Transverse colon (tissue), 4 donors: ENCODE data around the gene COG5. TPM values are rescaled to one million over a fixed set of nuclear protein-coding genes. Genes with fewer than 3 reads are reported as not detected.

Source experiments
- DNase-seq: peaks from one replicate; pipeline ENCODE4 v3.0.0-alpha.2; 2019
- H3K27ac ChIP-seq, 4 donors: fragments of 200-600 bp; sonication (generic); 2 replicates each; pipeline ENCODE4 v1.5.1; 2016 to 2018; ENCODE audit warnings: inconsistent platforms in 4 of 4
- H3K27me3 ChIP-seq: fragments of 200-600 bp; sonication (generic); 2 replicates; pipeline ENCODE4 v1.5.1; 2017; ENCODE audit warnings: inconsistent platforms
- H3K36me3 ChIP-seq, 4 donors: fragments of 200-600 bp; sonication (generic); 2 replicates each; pipeline ENCODE4 v1.5.1; 2017 to 2019; ENCODE audit warnings: inconsistent platforms in 4 of 4
- H3K4me1 ChIP-seq, 4 donors: fragments of 200-600 bp; sonication (generic); 2 replicates each; pipeline ENCODE4 v1.5.1; 2017 to 2020; ENCODE audit warnings: inconsistent platforms in 4 of 4
- H3K4me3 ChIP-seq, 4 donors: fragments of 200-600 bp; sonication (generic); 1 replicate in 1 of 4; 2 replicates in 3 of 4; pipeline versions ENCODE4 v1.5.1 to v1.6.1; 2017 to 2019; ENCODE audit warnings: inconsistent platforms in 4 of 4
- H3K9me3 ChIP-seq, 2 donors: fragments of 200-600 bp; sonication (generic); 2 replicates each; pipeline ENCODE4 v1.5.1; 2017 to 2019; ENCODE audit warnings: inconsistent platforms in 2 of 2
- CTCF ChIP-seq, 5 experiments: fragments of 200-600 bp in 3 of 5; fragments of 450-650 bp in 2 of 5; sonication (generic) in 3 of 5; IDR thresholded peaks; 1 replicate in 2 of 5; 2 replicates in 3 of 5; pipeline ENCODE4 v1.5.1; 2016 to 2017; ENCODE audit warnings: antibody characterized with exemption in 5 of 5, inconsistent platforms in 3 of 5, mild to moderate bottlenecking in 2 of 5, moderate library complexity in 1 of 5
- EP300 ChIP-seq: sonication (generic); formaldehyde crosslinking; IDR thresholded peaks from one replicate; pipeline ENCODE4 v1.6.1; 2017; ENCODE audit warnings: antibody characterized with exemption, low read depth
- POLR2A ChIP-seq: fragments of 450-650 bp; IDR thresholded peaks from one replicate; pipeline ENCODE4 v1.6.1; 2016; ENCODE audit warnings: antibody characterized with exemption, mild to moderate bottlenecking, moderate library complexity
- POLR2AphosphoS5 ChIP-seq, 3 donors: sonication (generic); formaldehyde crosslinking; IDR thresholded peaks; one replicate each; pipeline ENCODE4 v1.6.1; 2016; ENCODE audit warnings: antibody characterized with exemption in 3 of 3
- WGBS, 2 donors: methylation state at CpG; one replicate each; pipeline ENCODE4 v1.1.5; 2018; ENCODE audit warnings: low coverage in 1 of 2; 5-methylcytosine and 5-hydroxymethylcytosine counted together
- in situ Hi-C, 4 donors: fragments of 200-750 bp; cut with MboI; loops; one replicate each; pipeline versions ENCODE4 v1.15.0 to v1.15.1; 2017; ENCODE audit warnings: low sequenced_read_pairs in 3 of 4, low pct_ligation_motif_present in 1 of 4, low pct_unique_long_range_greater_than_20kb in 1 of 4
- intact Hi-C: fragments of 100-400 bp; cut with DNase I; formaldehyde crosslinking; loops from one replicate; pipeline ENCODE4 v1.15.1; 2023; ENCODE audit warnings: low total_unique reads
- total RNA-seq, 4 donors: library from RNA; depleted of rRNA; stranded (reverse); fragments of >200 nt; gene quantifications; one replicate each; pipeline ENCODE4 v1.1.0, GENCODE V29; 2016

COG5 gene
- total RNA-seq, 4 donors from 2014 or later: 15.7 to 48.2 (median 35.7) TPM

- Histone ChIP-seq H3K36me3 (no peaks in the 10 kb centered on the region), H3K4me1 (peaks cover 0 to 4% (median 0%) of the 10 kb centered on the region in 4 donors), H3K27ac (no peak within 1 kb of the TSS), H3K9me3 (no peaks in the 10 kb centered on the region), H3K27me3 (no peaks in the 10 kb centered on the region), H3K4me3 (no peak within 1 kb of the TSS)
- no peak for TF ChIP-seq POLR2AphosphoS5 (IDR thresholded peaks at IDR 0.05)
- TF ChIP-seq CTCF (IDR thresholded peaks at IDR 0.05): no peak
- no peak for TF ChIP-seq EP300
- no peak for TF ChIP-seq POLR2A
- WGBS, 2 donors: 86 to 100% methylated on average over 2 to 4 of the region's 4 CpGs
- intact Hi-C loops: no loop called here
- no peak for DNase-seq
- in situ Hi-C loops: loop anchor here in 3 of 4 donors (10.0 to 25.0 kb wide), 3 partner anchors 255 to 417 kb away; partner anchors contain the start of gene DLD (in 1 of the 3)
Observed at GRCh38 chr7:107469929-107470328, 93.8 kb downstream of the COG5 start, which contains the start of gene GPR22. TSS of gene GPR22 (plus strand) at chr7:107470057. CDS start at chr7:107474061, 4,004 bp downstream.

- intact Hi-C loops (no loop called here), in situ Hi-C loops (loop anchor here in 3 of 4 donors (10.0 to 25.0 kb wide), 3 partner anchors 256 to 418 kb away; partner anchors contain the start of gene DLD (in 1 of the 3))
- no peak overlapping the region for H3K4me3 ChIP-seq
- DNase-seq: no peak
- peaks cover 0 to 4% (median 0%) of the 10 kb centered on the region in 4 donors for H3K4me1 ChIP-seq
- H3K9me3 ChIP-seq: no peaks in the 10 kb centered on the region
- no peaks in the 10 kb centered on the region for H3K27me3 ChIP-seq
- WGBS, 2 donors: 100% methylated on average over 1 of the region's 1 CpG
- no peak overlapping the region for H3K27ac ChIP-seq
- TF ChIP-seq EP300: no peak
- TF ChIP-seq POLR2AphosphoS5 (IDR thresholded peaks at IDR 0.05): no peak
- no peaks in the 10 kb centered on the region for H3K36me3 ChIP-seq
Observed at GRCh38 chr7:107468824-107469223, 94.9 kb downstream of the COG5 start.

- no peak for TF ChIP-seq CTCF (IDR thresholded peaks at IDR 0.05)
- TF ChIP-seq EP300: no peak
- TF ChIP-seq POLR2A: no peak
- TF ChIP-seq POLR2AphosphoS5 (IDR thresholded peaks at IDR 0.05): no peak
- intact Hi-C loops: no loop called here
Observed at GRCh38 chr7:107467972-107468371, 95.7 kb downstream of the COG5 start.

GRCh38 chr7:107464666-107465226 lies 99.0 kb downstream of the COG5 start:
- Histone ChIP-seq H3K27ac (no peak overlapping the region), H3K27me3 (no peaks in the 10 kb centered on the region), H3K9me3 (no peaks in the 10 kb centered on the region), H3K36me3 (no peaks in the 10 kb centered on the region), H3K4me3 (no peak overlapping the region), H3K4me1 (no peaks in the 10 kb centered on the region)
- 82 to 87% methylated on average over 3 of the region's 3 CpGs for WGBS, 2 donors
- in situ Hi-C loops: loop anchor here in 3 of 4 donors (10.0 to 25.0 kb wide), 3 partner anchors 260 to 423 kb away; partner anchors contain the start of gene DLD (in 1 of the 3)
- no peak for TF ChIP-seq POLR2AphosphoS5 (IDR thresholded peaks at IDR 0.05)
- TF ChIP-seq EP300: no peak
- TF ChIP-seq POLR2A: no peak
- no peak for TF ChIP-seq CTCF (IDR thresholded peaks at IDR 0.05)
- intact Hi-C loops: loop anchor here (5.0 kb wide), 2 partner anchors 263 to 1053 kb away; no protein-coding TSS in a partner anchor
- DNase-seq: no peak

More at GRCh38 chr7:107467972-107468371, 95.7 kb downstream of the COG5 start:
- 97 to 100% methylated on average over 1 to 2 of the region's 2 CpGs for WGBS, 2 donors
- Histone ChIP-seq H3K27me3 (no peaks in the 10 kb centered on the region), H3K36me3 (no peaks in the 10 kb centered on the region), H3K27ac (no peak overlapping the region), H3K4me3 (no peak overlapping the region), H3K4me1 (peaks cover 0 to 4% (median 0%) of the 10 kb centered on the region in 4 donors), H3K9me3 (no peaks in the 10 kb centered on the region)
- in situ Hi-C loops: loop anchor here in 3 of 4 donors (10.0 to 25.0 kb wide), 3 partner anchors 257 to 419 kb away; partner anchors contain the start of gene DLD (in 1 of the 3)
- no peak for DNase-seq
